RPMI7951 (cell line): ENCODE measurements around the gene CCND2. TPM values are rescaled to one million over a fixed set of nuclear protein-coding genes. Genes with fewer than 3 reads are reported as not detected.

Experiments used
- DNase-seq: peaks from one replicate; pipeline ENCODE4 v3.0.0-alpha.2; 2012; ENCODE audit warnings: low read depth
- total RNA-seq: library from RNA; depleted of rRNA; stranded (reverse); fragments of >200 nt; shearing (Covaris generic); gene quantifications from 2 replicates; pipeline ENCODE4 v1.2.3, GENCODE V29; 2014

CCND2 gene
- total RNA-seq, 1 experiment from 2014 or later = not detected

DNA sequence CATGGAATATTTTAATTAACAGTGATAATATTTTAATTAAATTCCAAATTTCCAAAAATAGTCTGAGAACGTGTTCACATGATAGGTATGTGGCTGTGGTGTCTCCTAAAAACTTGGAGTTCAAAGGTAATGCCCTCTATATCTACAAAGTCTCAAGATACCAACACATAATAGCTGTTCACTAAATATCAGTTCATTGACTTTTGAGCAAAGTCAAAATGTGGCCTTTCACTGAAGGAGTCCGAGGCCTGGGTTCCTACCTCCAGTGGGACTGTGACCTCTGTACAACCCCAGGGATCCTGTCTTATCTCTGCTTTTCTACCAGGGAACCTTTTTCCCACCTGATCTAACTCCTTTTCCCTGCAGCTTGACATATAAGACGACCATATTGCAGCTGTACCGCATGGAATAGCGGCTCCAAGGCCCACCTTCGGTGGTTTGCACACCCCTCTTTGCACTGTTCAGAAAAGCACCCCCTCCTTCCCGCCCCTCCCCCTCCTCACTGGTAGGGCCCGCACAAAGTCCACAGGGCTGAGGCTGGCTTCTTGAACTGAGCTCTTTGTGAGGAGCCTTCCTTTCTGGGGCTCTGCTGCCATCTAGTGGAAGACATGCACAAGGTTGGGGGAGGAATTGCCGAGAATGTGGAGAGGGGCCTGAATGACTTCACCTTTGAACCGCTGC, 3.1 kb downstream of the CCND2 start:
- peak; percentile 61 for DNase-seq

DNA sequence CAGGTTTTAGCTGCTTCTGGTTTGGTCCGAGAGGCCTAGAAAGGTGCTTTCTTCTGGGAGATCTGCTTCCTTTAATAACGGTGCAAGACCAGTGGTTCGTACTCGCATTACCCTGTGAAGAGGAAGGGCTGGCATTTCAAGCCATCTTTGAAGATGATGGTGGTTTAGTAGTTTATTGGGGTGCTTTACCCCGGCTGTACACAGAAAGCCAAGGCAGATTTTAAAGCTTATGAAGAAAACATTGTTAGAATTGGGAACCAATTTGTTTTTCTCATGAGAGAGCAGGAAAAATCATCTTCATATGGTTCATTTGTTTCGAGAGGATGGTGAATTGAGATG, 3.6 kb downstream of the CCND2 start:
- no peak for DNase-seq

- no peak for DNase-seq
Measured at GRCh38 chr12:4277857-4278256, 4.3 kb downstream of the CCND2 start.

- DNase-seq = no peak
Measured at GRCh38 chr12:4278329-4279197, 5.0 kb downstream of the CCND2 start.

GRCh38 chr12:4279198-4279690, 5.7 kb downstream of the CCND2 start:
- DNase-seq = no peak

GRCh38 chr12:4280351-4281163, 7.0 kb downstream of the CCND2 start:
- no peak for DNase-seq

DNA sequence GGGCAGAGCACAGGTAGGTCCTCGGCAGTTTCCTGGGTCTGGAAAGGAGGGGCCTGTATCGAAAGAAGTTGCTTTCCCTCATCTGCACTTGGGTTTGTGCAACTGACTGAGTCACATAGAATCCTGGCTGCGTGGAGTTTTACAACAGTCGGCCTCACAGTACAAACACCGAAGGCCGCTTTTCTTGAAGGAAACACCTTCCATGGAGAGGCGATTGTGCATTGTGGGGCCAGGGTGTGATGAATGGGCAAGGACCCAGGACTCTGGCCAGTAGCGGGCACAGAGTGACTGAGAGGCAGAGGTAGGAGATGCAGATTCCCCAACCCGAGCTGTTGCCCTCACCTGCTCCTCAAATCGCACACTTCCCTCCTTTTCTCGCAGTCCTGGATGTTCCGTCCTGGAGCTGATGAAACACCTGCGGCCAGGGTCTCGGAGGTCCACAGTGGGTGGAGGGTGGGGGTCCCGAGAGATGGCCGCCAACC, 7.7 kb downstream of the CCND2 start:
- DNase-seq = no peak

- DNase-seq = no peak
Measured at GRCh38 chr12:4282103-4282891, 8.7 kb downstream of the CCND2 start.

- DNase-seq = no peak
Measured at GRCh38 chr12:4282892-4283511, 9.4 kb downstream of the CCND2 start.

- DNase-seq = no peak
Measured at GRCh38 chr12:4283512-4284255, 10.1 kb downstream of the CCND2 start.

DNA sequence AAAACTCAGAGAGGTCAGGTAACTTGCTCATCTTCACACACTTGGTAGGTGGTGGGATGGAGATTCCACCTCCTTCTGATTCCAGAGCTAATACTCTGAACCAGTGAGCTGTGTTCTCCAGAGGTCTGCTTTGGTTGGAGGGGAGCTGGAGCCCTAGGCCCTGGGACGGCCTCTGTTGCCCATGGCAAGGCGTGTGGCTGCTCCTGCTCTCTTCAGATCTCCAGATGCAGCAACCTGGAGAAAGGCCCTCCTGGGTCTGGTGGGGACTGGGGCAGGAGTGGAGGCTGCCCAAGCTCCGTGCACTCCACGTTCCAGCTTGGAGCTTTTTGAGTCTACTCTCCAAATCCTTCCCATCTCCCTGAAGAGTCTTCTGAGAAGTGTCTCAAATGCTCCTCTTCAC, 10.7 kb downstream of the CCND2 start:
- no peak for DNase-seq

GRCh38 chr12:4285070-4285469, 11.5 kb downstream of the CCND2 start:
- no peak for DNase-seq

GRCh38 chr12:4286228-4286627, 12.7 kb downstream of the CCND2 start:
- no peak for DNase-seq

DNA sequence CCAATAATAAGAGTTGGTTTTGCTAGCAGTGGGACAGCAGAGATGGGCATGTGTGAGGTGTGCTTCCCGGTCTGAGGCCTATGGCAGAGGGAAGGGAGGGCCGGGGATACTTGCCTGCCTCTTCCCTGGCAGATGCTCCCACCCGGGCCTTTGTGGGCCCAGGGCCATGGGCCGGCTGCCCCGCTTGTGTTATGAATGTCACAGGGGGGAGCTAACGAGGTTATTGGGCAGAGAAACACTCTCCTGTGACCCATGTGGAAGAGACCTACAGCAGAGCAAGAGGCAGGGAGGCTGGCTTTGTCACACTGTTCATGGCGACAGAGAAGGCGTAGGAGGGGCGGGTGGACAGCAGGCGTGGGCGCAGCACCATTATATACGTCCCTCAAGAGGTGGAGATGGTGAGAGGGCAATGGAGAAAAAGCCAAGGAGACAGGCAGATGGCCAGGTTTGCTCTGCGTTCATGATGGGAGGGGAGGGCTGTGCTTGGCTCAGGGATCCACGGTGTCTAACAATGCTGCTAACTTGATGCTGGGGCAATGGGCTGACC, 13.3 kb downstream of the CCND2 start:
- no peak for DNase-seq

GRCh38 chr12:4287325-4288211, 14.0 kb downstream of the CCND2 start:
- DNase-seq = no peak

GRCh38 chr12:4288296-4289131, 15.0 kb downstream of the CCND2 start:
- DNase-seq = no peak

DNA sequence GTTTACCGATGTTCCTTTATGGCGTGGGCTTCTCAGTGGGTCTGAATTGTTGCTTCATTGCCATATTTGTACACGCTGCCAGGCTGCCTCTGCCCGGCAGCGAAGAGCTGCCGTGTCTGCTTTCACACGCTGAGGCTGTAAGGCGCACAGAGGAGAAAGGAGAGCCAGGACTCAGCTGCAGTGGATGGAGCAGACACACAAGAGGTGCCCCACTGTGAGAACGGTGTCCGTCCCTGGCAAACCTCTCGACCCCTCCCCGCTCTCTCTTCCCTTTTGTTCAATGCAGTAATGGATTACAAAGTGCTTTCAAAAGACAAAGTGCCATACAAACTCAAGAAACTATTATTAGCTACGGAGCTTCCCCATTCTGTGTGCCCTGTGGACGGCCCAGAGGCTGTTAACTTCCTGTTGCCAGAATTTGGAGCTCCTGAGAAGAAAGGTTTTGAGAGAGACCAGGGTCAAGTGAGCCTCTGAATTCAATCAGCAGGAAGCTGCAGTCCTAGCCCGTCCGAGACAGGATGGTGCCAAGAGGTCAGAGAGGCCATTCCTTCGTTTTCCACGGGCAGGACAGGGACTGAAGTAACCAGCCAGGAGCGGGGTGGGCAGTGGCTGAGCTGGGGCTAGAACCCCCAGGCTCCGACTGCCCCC, 15.8 kb downstream of the CCND2 start:
- DNase-seq = no peak
